H1 (cell line): ENCODE measurements around the gene KMT2E. TPM values are rescaled to one million over a fixed set of nuclear protein-coding genes. Genes with fewer than 3 reads are reported as not detected.

ENCODE experiments used
- CTCF ChIA-PET: fragments of 300-600 bp; sonication (Branson Sonifier 250); formaldehyde crosslinking; loops from one replicate; lab custom pipeline; 2021; ENCODE audit not compliant: partially characterized antibody; lab: Charles Lee
- POLR2A ChIA-PET: fragments of 300-600 bp; sonication (Branson Sonifier 250); formaldehyde crosslinking; loops from one replicate; lab custom pipeline; 2021; ENCODE audit warnings: inconsistent platforms; ENCODE audit not compliant: partially characterized antibody; lab: Charles Lee
- DNase-seq, 2 experiments: peaks; one replicate each; pipeline versions ENCODE4 v3.0.0 to v3.0.0-alpha.2; 2010 to 2022; ENCODE audit warnings: low spot score in 2 of 2, low read depth in 1 of 2, mixed read lengths in 1 of 2
- FAIRE-seq: peaks from 2 replicates; lab custom pipeline; 2011; peaks lifted over from hg19 to GRCh38; lab: Jason Lieb, UNC
- H2AFZ ChIP-seq: 2 replicates; pipeline ENCODE4 v1.8.1; 2012; ENCODE audit warnings: low read length, inconsistent platforms
- H2AK5ac ChIP-seq: 2 replicates; pipeline ENCODE4 v1.6.1; 2013; ENCODE audit warnings: low read depth, low read length
- H2BK120ac ChIP-seq: replicated peaks from 2 replicates; pipeline ENCODE3; 2013; ENCODE audit warnings: low read depth, low read length, inconsistent platforms
- H2BK12ac ChIP-seq: 2 replicates; pipeline ENCODE4 v1.6.1; 2013; ENCODE audit warnings: low read depth, low read length
- H2BK15ac ChIP-seq: 2 replicates; pipeline ENCODE4 v1.6.1; 2013; ENCODE audit warnings: low read length
- H2BK20ac ChIP-seq: 2 replicates; pipeline ENCODE4 v1.6.1; 2013; ENCODE audit warnings: low read length
- H2BK5ac ChIP-seq: 2 replicates; pipeline ENCODE4 v1.6.1; 2013; ENCODE audit warnings: low read depth, low read length
- H3K14ac ChIP-seq: 2 replicates; pipeline ENCODE4 v1.6.1; 2013; ENCODE audit warnings: inconsistent platforms; ENCODE audit not compliant: insufficient read length
- H3K18ac ChIP-seq: 2 replicates; pipeline ENCODE4 v1.6.1; 2013; ENCODE audit warnings: low read length; ENCODE audit errors: extremely low read depth
- H3K23ac ChIP-seq: 2 replicates; pipeline ENCODE4 v1.6.1; 2013; ENCODE audit warnings: inconsistent platforms; ENCODE audit not compliant: insufficient read length
- H3K23me2 ChIP-seq: 2 replicates; pipeline ENCODE4 v1.6.1; 2013; ENCODE audit warnings: low read depth, low read length
- H3K27ac ChIP-seq: 2 replicates; pipeline ENCODE4 v1.6.1; 2011; ENCODE audit warnings: low read depth, low read length, inconsistent platforms
- H3K27me3 ChIP-seq, 4 experiments: replicated peaks in 1 of 4; 1 replicate in 1 of 4; 2 replicates in 3 of 4; pipeline versions ENCODE4 v1.6.1 to v1.8.1; 2011 to 2013; ENCODE audit warnings: low read length in 3 of 4, mild to moderate bottlenecking in 3 of 4, inconsistent platforms in 2 of 4, mixed read lengths in 2 of 4, moderate library complexity in 1 of 4; ENCODE audit not compliant: control insufficient read depth in 3 of 4, insufficient read depth in 3 of 4; ENCODE audit errors: extremely low read depth in 1 of 4
- H3K36me3 ChIP-seq, 4 experiments: 2 replicates each; pipeline versions ENCODE4 v1.6.1 to v1.8.1; 2011 to 2013; ENCODE audit warnings: mild to moderate bottlenecking in 4 of 4, low read length in 3 of 4, moderate library complexity in 2 of 4, control low read depth in 1 of 4, inconsistent platforms in 1 of 4; ENCODE audit not compliant: insufficient read depth in 4 of 4, control insufficient read depth in 2 of 4
- H3K4ac ChIP-seq: replicated peaks from 2 replicates; pipeline ENCODE3; 2013; ENCODE audit warnings: low read length, low read depth, mixed read lengths, inconsistent platforms; ENCODE audit not compliant: insufficient read length
- H3K4me1 ChIP-seq, 4 experiments: replicated peaks in 1 of 4; 1 replicate in 1 of 4; 2 replicates in 3 of 4; pipeline versions ENCODE4 v1.6.1 to v1.8.1; 2011 to 2013; ENCODE audit warnings: low read length in 3 of 4, inconsistent platforms in 2 of 4, mixed read lengths in 1 of 4; ENCODE audit not compliant: insufficient read depth in 4 of 4, control insufficient read depth in 3 of 4
- H3K4me2 ChIP-seq, 2 experiments: 2 replicates each; pipeline versions ENCODE4 v1.6.1 to v1.8.1; 2011 to 2013; ENCODE audit warnings: low read depth in 2 of 2, low read length in 2 of 2, control low read depth in 1 of 2, inconsistent platforms in 1 of 2, mild to moderate bottlenecking in 1 of 2; ENCODE audit not compliant: insufficient read depth in 1 of 2
- H3K4me3 ChIP-seq, 4 experiments: fragments of 200-600, 300-600 bp in 1 of 4; sonication (generic), shearing (Covaris generic), sonication (Bioruptor Twin) in 1 of 4; 2 replicates each; pipeline versions ENCODE4 v1.5.1 to v1.8.1; 2011 to 2016; ENCODE audit warnings: low read length in 4 of 4, low read depth in 3 of 4, control low read depth in 2 of 4, inconsistent platforms in 2 of 4, mild to moderate bottlenecking in 2 of 4, mixed read lengths in 1 of 4, moderate library complexity in 1 of 4; ENCODE audit not compliant: insufficient read depth in 2 of 4; ENCODE audit errors: extremely low read depth in 1 of 4
- H3K56ac ChIP-seq: replicated peaks from 2 replicates; pipeline ENCODE3; 2013; ENCODE audit warnings: low read depth, mild to moderate bottlenecking, mixed read lengths, low read length, inconsistent platforms; ENCODE audit not compliant: insufficient read length
- H3K79me1 ChIP-seq: 2 replicates; pipeline ENCODE4 v1.6.1; 2013; ENCODE audit warnings: low read depth, low read length, control low read depth
- H3K79me2 ChIP-seq, 2 experiments: 2 replicates each; pipeline versions ENCODE4 v1.6.1 to v1.8.1; 2012 to 2013; ENCODE audit warnings: low read length in 2 of 2, mild to moderate bottlenecking in 2 of 2, inconsistent platforms in 1 of 2; ENCODE audit not compliant: insufficient read depth in 2 of 2, control insufficient read depth in 1 of 2
- H3K9ac ChIP-seq, 4 experiments: replicated peaks in 1 of 4; 1 replicate in 1 of 4; 2 replicates in 3 of 4; pipeline versions ENCODE4 v1.6.1 to v1.8.1; 2011 to 2013; ENCODE audit warnings: low read depth in 3 of 4, low read length in 3 of 4, control low read depth in 2 of 4, mild to moderate bottlenecking in 2 of 4, moderate library complexity in 2 of 4, inconsistent platforms in 1 of 4; ENCODE audit errors: extremely low read depth in 1 of 4
- H3K9me3 ChIP-seq, 2 experiments: 2 replicates each; pipeline versions ENCODE4 v1.6.1 to v1.8.1; 2012 to 2013; ENCODE audit warnings: mild to moderate bottlenecking in 2 of 2, moderate library complexity in 2 of 2, control low read depth in 1 of 2, inconsistent platforms in 1 of 2, low read depth in 1 of 2, low read length in 1 of 2, mixed read lengths in 1 of 2; ENCODE audit not compliant: insufficient read depth in 2 of 2
- H4K20me1 ChIP-seq, 2 experiments: replicated peaks in 1 of 2; 2 replicates each; pipeline versions ENCODE3 to v1.8.1; 2011 to 2013; ENCODE audit warnings: inconsistent platforms in 2 of 2, low read length in 2 of 2, mild to moderate bottlenecking in 1 of 2; ENCODE audit not compliant: insufficient read depth in 2 of 2, control insufficient read depth in 1 of 2
- H4K5ac ChIP-seq: 2 replicates; pipeline ENCODE4 v1.6.1; 2013; ENCODE audit warnings: low read length, low read depth, mixed read lengths, inconsistent platforms; ENCODE audit not compliant: insufficient read length
- H4K8ac ChIP-seq: 2 replicates; pipeline ENCODE4 v1.8.0; 2013; ENCODE audit warnings: mild to moderate bottlenecking, moderate library complexity, low read length, inconsistent platforms; ENCODE audit not compliant: insufficient read depth; ENCODE audit errors: extremely low read depth
- H4K91ac ChIP-seq: replicated peaks from 2 replicates; pipeline ENCODE3; 2013; ENCODE audit warnings: low read length, mixed read lengths, inconsistent platforms; ENCODE audit not compliant: insufficient read length
- CHD1 ChIP-seq: IDR thresholded peaks from 2 replicates; pipeline ENCODE4 v1.6.1; 2012; ENCODE audit warnings: low read depth, low read length, improper control_type of control experiment
- CHD2 ChIP-seq: IDR thresholded peaks from 2 replicates; pipeline ENCODE4 v1.6.1; 2012; ENCODE audit warnings: low read length, improper control_type of control experiment
- CTBP2 ChIP-seq: IDR thresholded peaks from 2 replicates; pipeline ENCODE4 v1.7.0; 2011; ENCODE audit warnings: borderline replicate concordance, mild to moderate bottlenecking, moderate library complexity, mixed read lengths, low read length; ENCODE audit not compliant: insufficient read depth, insufficient read length
- MAFK ChIP-seq: IDR thresholded peaks from 2 replicates; pipeline ENCODE4 v1.6.1; 2012; ENCODE audit warnings: low read depth, mild to moderate bottlenecking, improper control_type of control experiment, low read length
- POLR2AphosphoS5 ChIP-seq: IDR thresholded peaks from 2 replicates; pipeline ENCODE4 v1.6.1; 2011; ENCODE audit warnings: low read depth, low read length
- POU5F1 ChIP-seq: IDR thresholded peaks from 2 replicates; pipeline ENCODE4 v1.6.1; 2011; ENCODE audit warnings: low read depth, mild to moderate bottlenecking, low read length, moderate library complexity
- RXRA ChIP-seq: IDR thresholded peaks from 2 replicates; pipeline ENCODE4 v1.6.1; 2011; ENCODE audit warnings: low read depth, mild to moderate bottlenecking, low read length, moderate library complexity; ENCODE audit not compliant: insufficient read depth
- SAP30 ChIP-seq: fragments of 300-600 bp; sonication (generic); IDR thresholded peaks from 2 replicates; pipeline ENCODE4 v1.7.1; 2012; ENCODE audit warnings: low read length, moderate library complexity, mild to moderate bottlenecking, inconsistent platforms; ENCODE audit not compliant: insufficient read depth, insufficient replicate concordance
- SUZ12 ChIP-seq: fragments of 200-600 bp; sonication (generic); IDR thresholded peaks from 2 replicates; pipeline ENCODE4 v1.6.1; 2012; ENCODE audit warnings: mild to moderate bottlenecking, inconsistent platforms, low read length, moderate library complexity, mixed read lengths
- TAF1 ChIP-seq: IDR thresholded peaks from 2 replicates; pipeline ENCODE4 v1.6.1; 2011; ENCODE audit warnings: mild to moderate bottlenecking, low read depth, low read length
- WGBS, 2 experiments: shearing (Covaris generic) in 1 of 2; methylation state at CpG; one replicate each; pipeline versions ENCODE4 v1.1.6 to v1.1.7; 2013 to 2015; ENCODE audit warnings: low lambda C conversion rate in 2 of 2, mixed read lengths in 2 of 2, inconsistent platforms in 1 of 2, low coverage in 1 of 2, missing lambda C conversion rate in 1 of 2; ENCODE audit not compliant: insufficient replicate concordance in 2 of 2, insufficient coverage in 1 of 2, insufficient read length in 1 of 2; ENCODE audit errors: extremely low coverage in 1 of 2, missing lambda C conversion rate in 1 of 2; 5-methylcytosine and 5-hydroxymethylcytosine counted together
- polyA plus RNA-seq, 7 experiments: library from polyadenylated mRNA; depleted of rRNA in 3 of 7; stranded (reverse) in 5 of 7; unstranded in 2 of 7; fragments of >200 nt in 5 of 7; fragments of 200-250 nt in 2 of 7; gene quantifications; 1 replicate in 5 of 7; 2 replicates in 1 of 7; 4 replicates in 1 of 7; pipeline versions ENCODE4 v1.2.1 to v1.2.3, GENCODE V29; 2011 to 2013; ENCODE audit warnings: missing spikeins in 2 of 7, mixed read lengths in 2 of 7
- total RNA-seq: library from RNA; stranded (reverse); fragmentation: NEBNext Ultra II Directional; extraction: Animal tissue kit (Norgen Biotek cat#: 25700); gene quantifications from 2 replicates; pipeline ENCODE4 v1.2.1, GENCODE V29; 2021
- TF ChIP-seq, protein P1 (sequence below), 3 experiments: IDR thresholded peaks; 1 replicate in 2 of 3; 2 replicates in 1 of 3; pipeline versions ENCODE4 v1.5.1 to v1.6.1; 2011; ENCODE audit warnings: low read length in 3 of 3, mild to moderate bottlenecking in 3 of 3, inconsistent platforms in 2 of 3, low read depth in 1 of 3, moderate library complexity in 1 of 3; ENCODE audit not compliant: insufficient read depth in 1 of 3; ENCODE audit errors: control extremely low read depth in 1 of 3

Gene KMT2E
- total and polyA plus RNA-seq, 2 of the 8 experiments (the other 6 are each of a cell fraction or from before 2014, with no cell fraction given) = 10.9 to 45.0 TPM

DNA sequence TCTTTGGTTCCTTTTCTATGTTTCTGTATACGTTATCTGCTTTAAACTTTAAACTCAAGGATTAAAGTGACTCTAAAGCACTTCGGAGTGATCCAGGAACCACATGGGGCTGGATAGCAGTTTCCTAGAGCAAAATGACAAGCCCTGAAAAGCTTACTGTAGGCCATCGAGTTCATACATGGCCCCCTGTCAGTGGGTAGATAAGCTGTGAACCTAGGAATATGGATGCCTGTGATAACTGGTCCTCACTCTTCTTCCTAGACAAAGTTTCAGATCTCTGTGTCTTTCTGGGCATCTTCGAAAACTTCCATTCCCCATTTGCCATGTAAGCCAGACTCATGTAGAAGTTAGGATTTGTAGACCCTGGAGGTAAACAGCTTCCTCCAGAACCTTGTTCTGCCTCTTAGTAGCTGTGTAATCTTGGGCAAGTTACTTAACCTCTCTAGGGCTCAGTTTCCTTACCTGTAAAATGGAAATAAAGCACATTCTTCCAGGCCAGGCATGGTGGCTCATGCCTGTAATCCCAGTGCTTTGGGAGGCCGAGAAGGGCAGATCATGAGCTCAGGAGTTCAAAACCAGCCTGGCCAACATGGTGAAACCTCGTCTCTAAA, 49.3 kb upstream of the KMT2E start:
- H3K36me3 ChIP-seq = no peaks in the 10 kb centered on the region
- CTCF ChIA-PET = interaction anchor here (3.5 kb wide), 1 partner anchor 16 kb away, joined by 12 read pairs; no protein-coding TSS in a partner anchor
- TF ChIP-seq SAP30 = no peak
- TF ChIP-seq, protein P1, sequence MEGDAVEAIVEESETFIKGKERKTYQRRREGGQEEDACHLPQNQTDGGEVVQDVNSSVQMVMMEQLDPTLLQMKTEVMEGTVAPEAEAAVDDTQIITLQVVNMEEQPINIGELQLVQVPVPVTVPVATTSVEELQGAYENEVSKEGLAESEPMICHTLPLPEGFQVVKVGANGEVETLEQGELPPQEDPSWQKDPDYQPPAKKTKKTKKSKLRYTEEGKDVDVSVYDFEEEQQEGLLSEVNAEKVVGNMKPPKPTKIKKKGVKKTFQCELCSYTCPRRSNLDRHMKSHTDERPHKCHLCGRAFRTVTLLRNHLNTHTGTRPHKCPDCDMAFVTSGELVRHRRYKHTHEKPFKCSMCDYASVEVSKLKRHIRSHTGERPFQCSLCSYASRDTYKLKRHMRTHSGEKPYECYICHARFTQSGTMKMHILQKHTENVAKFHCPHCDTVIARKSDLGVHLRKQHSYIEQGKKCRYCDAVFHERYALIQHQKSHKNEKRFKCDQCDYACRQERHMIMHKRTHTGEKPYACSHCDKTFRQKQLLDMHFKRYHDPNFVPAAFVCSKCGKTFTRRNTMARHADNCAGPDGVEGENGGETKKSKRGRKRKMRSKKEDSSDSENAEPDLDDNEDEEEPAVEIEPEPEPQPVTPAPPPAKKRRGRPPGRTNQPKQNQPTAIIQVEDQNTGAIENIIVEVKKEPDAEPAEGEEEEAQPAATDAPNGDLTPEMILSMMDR (IDR thresholded peaks at IDR 0.05; ENCODE audit: control extremely low read depth in 1 of 3, insufficient read depth in 1 of 3, low read depth in 1 of 3, low read length in 3 of 3) = no peak
- TF ChIP-seq CTBP2 = no peak
- TF ChIP-seq TAF1 = no peak
- TF ChIP-seq SUZ12 = no peak
- no peak for TF ChIP-seq MAFK
- no peak for TF ChIP-seq POU5F1
- TF ChIP-seq RXRA = no peak
- no peak for TF ChIP-seq POLR2AphosphoS5
- TF ChIP-seq CHD2 = no peak
- TF ChIP-seq CHD1 = no peak

More for the DNA sequence above, 49.3 kb upstream of the KMT2E start:
- Histone ChIP-seq H3K56ac (no peak overlapping the region), H4K20me1 (no peaks in the 10 kb centered on the region), H2BK15ac (no peak overlapping the region), H4K5ac (no peak overlapping the region), H3K14ac (no peak overlapping the region), H2BK12ac (no peak overlapping the region), H3K18ac (no peak overlapping the region), H3K4ac (no peak overlapping the region), H2AK5ac (no peak overlapping the region), H3K23me2 (no peaks in the 10 kb centered on the region), H3K4me1 (no peaks in the 10 kb centered on the region), H2AFZ (no peak overlapping the region), H4K8ac (no peak overlapping the region), H3K9me3 (peaks cover 3 to 6% of the 10 kb centered on the region in 2 experiments; a peak in 2 of 4 replicates), H2BK20ac (no peak overlapping the region), H3K9ac (no peak overlapping the region), H3K27ac (no peak overlapping the region), H3K4me2 (no peak overlapping the region), H4K91ac (no peak overlapping the region), H3K23ac (no peak overlapping the region), H3K4me3 (no peak overlapping the region), H3K79me2 (no peaks in the 10 kb centered on the region), H3K79me1 (no peaks in the 10 kb centered on the region), H3K27me3 (no peaks in the 10 kb centered on the region), H2BK120ac (no peak overlapping the region), H2BK5ac (no peak overlapping the region)
- WGBS, 2 experiments = 73% methylated on average over 6 of the region's 6 CpGs; no CpG with 5 or more reads in 1 of the 2 experiments
- FAIRE-seq (no peak), DNase-seq (no peak)
- POLR2A ChIA-PET = interaction anchor here (1.0 to 3.5 kb wide), 2 partner anchors 12 to 14 kb away, joined by 4 to 14 read pairs; no protein-coding TSS in a partner anchor
